ENCODE measurements around the gene CPAMD8. TPM values are rescaled to one million over a fixed set of nuclear protein-coding genes. Genes with fewer than 3 reads are reported as not detected.
A peak's percentile ranks its signal among the peaks of the same experiment; 100 is the strongest.

Gene CPAMD8
- 1 to 10 TPM in 4 of 6 experiments, under 1 TPM in 2; 0.90 to 1.8 (median 1.2) TPM for total RNA-seq
- long read RNA-seq = 0 reads

DNA sequence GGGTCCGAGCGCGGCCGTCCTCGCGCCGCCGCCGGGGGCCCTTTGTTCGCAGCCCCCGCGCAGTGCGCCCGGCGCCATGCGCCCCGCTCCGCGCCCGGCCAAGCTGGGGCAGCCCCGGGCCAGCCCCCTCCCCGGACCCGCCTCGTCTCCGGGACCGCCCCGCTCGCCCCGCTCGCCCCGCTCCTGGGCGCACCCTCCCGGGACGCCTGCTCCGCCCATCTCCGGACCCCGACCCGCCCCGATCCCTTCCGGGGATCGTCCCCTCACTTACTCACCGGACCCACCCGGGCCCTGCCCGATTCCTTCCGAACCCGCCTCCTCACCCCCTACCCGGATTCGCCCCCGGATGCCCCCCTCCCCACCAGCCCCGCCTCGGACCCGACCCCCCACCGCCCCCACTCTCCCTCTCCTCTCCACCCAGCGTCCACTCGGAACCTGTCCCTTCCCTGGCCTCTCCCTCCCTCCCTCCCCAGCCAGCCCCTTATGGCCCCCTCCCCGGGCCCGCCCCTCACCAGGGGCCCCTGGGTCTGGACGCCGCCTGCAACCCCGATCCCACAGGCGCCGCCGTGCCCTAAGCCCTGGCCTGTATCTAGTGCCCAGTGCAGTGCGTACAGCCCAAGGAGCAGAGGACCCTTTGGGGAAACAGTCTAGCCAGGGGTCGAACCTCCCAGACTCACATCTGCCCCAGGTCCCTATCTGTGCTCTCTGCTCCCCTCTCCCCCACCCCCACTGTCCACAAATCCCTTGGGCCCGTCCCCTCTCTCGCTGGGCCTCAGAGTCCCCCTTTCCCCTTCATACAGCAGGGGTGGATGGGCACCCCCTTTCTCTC is at the start of gene CPAMD8:
TSS of gene CPAMD8 (minus strand) at position 105 of the 829 bp plus-strand sequence. CDS start 168 bp downstream, outside the sequence.
- no peaks in the 10 kb centered on the region for H3K27me3 ChIP-seq
- H3K4me1 ChIP-seq = no peaks in the 10 kb centered on the region
- intact Hi-C loops (cut with DNase I) = no loop called here
- no peak within 1 kb of the TSS for H3K27ac ChIP-seq
- peak within 1 kb of the TSS in 1 of 3 donors; percentile 19 for H3K4me3 ChIP-seq
- no peak for DNase-seq
- no peaks in the 10 kb centered on the region for H3K36me3 ChIP-seq
- ATAC-seq = peak in 1 of 4 donors; percentile 12
- 3% methylated on average over 22 of the region's 67 CpGs for WGBS (ENCODE audit: insufficient coverage, low coverage, low lambda C conversion rate, missing lambda C conversion rate)
- H3K9me3 ChIP-seq = no peaks in the 10 kb centered on the region
- TF ChIP-seq, protein P1, sequence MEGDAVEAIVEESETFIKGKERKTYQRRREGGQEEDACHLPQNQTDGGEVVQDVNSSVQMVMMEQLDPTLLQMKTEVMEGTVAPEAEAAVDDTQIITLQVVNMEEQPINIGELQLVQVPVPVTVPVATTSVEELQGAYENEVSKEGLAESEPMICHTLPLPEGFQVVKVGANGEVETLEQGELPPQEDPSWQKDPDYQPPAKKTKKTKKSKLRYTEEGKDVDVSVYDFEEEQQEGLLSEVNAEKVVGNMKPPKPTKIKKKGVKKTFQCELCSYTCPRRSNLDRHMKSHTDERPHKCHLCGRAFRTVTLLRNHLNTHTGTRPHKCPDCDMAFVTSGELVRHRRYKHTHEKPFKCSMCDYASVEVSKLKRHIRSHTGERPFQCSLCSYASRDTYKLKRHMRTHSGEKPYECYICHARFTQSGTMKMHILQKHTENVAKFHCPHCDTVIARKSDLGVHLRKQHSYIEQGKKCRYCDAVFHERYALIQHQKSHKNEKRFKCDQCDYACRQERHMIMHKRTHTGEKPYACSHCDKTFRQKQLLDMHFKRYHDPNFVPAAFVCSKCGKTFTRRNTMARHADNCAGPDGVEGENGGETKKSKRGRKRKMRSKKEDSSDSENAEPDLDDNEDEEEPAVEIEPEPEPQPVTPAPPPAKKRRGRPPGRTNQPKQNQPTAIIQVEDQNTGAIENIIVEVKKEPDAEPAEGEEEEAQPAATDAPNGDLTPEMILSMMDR (IDR thresholded peaks at IDR 0.05) = no peak
- no peak for TF ChIP-seq POLR2A (IDR thresholded peaks at IDR 0.05)

DNA sequence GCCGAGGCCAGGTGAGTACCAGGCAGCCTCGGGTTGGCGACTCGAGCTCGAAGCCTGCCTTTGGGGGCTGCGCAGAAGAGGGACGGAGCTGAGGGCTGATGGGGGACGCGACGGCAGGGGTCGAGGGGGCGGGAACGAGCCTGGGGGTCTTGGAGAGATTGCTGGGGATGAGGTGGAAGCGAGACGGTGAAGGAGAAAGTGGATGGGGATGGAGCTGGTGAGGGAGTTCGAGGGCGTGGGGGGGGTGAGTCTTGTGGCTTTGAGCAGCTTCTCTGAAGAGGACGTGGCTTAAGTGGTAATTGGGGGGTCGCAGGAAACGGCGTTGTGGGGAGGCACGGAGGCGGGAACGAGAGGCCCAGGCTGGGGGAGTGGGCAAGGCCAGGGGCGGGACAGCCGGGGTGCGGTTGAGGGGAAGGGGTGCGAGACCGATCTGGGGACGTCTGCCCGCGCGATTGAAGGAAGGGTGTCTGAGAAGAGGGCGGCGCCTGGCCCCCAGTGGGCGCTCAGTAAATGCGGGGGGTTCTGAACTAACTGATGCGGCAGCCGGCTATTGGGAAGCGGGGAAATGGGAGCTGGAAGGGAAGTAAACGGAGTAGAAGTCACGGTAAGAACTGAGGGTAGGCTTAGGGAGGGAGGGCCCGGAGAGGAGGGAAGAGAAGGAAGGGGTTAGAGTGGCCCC is 49.4 kb upstream of the CPAMD8 start:
- Histone ChIP-seq H3K9me3 (no peaks in the 10 kb centered on the region), H3K4me1 (peaks cover 0 to 44% (median 18%) of the 10 kb centered on the region in 4 donors), H3K27me3 (no peaks in the 10 kb centered on the region), H3K27ac (peak overlapping the region; percentile 15 to 73 (median 51)), H3K4me3 (peak overlapping the region; percentile 61 to 71 (median 64)), H3K36me3 (peaks cover 0 to 3% (median 0%) of the 10 kb centered on the region in 4 donors)
- under 1% methylated on average over 43 of the region's 43 CpGs for WGBS (ENCODE audit: insufficient coverage, low coverage, low lambda C conversion rate, missing lambda C conversion rate)
- TF ChIP-seq POLR2A (IDR thresholded peaks at IDR 0.05) = no peak
- TF ChIP-seq, protein P1 (IDR thresholded peaks at IDR 0.05) = no peak
- intact Hi-C loops (cut with DNase I) = no loop called here
- DNase-seq (peak; percentile 59 to 66 (median 62)), ATAC-seq (no peak)

DNA sequence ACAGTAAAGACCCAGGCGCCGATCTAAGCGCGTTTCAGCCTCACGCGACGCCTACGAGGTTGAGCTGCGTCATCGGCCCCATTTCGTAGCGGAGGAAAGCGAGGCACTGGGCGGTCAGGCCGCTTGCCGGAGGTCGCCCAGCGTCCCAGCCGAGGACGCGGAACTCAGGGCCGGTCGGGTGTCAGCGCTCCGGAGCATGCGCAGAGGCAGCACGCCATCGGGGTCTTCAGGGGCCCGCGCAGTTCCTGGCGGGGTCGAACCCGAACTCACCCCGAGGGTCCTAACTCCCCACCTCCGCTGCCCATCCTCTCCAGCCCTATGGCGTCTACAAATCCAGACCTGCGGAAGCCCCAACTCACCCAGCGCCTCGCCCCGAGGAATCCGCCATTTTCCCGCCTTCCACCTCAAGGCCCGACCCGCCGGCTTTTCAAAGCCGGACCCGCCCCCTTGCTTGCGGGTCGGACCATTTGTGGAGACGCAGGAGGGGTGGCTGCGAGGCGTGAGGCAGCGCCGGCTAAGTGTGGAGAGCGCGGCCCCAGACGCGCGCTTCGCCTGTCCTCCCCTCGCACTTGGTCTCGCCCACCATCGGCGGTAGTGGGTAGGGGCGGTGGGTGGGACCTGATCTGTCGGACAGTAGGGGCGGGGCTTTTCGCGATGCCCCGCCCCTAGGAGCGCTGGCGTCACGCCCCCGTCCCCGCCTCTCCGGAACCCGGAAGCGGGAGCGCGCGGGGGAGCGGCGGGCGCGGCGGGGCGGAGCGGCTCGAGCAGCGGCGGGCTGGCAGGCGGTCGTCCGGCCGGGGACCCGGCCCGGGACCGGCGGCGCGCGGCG is 48.6 kb upstream of the CPAMD8 start, which contains the start of the genes HAUS8 and MYO9B:
TSS of gene HAUS8 (minus strand) at position 418 of the 829 bp plus-strand sequence. CDS start at position 388, 30 bp downstream.
TSS of gene MYO9B (plus strand) at position 743 of the 829 bp plus-strand sequence. CDS start 25,941 bp downstream, outside the sequence.
- Histone ChIP-seq H3K27ac (peak within 1 kb of the TSS; percentile 64 to 78 (median 64)), H3K36me3 (peaks cover 0 to 3% (median 0%) of the 10 kb centered on the region in 4 donors), H3K27me3 (no peaks in the 10 kb centered on the region), H3K9me3 (no peaks in the 10 kb centered on the region), H3K4me1 (peaks cover 0 to 51% (median 21%) of the 10 kb centered on the region in 4 donors), H3K4me3 (peak within 1 kb of the TSS; percentile 71 to 94 (median 83))
- DNase-seq (peak; percentile 99 to 100 (median 100)), ATAC-seq (peak; percentile 95 to 98 (median 96))
- intact Hi-C loops (cut with DNase I) = no loop called here
- under 1% methylated on average over 59 of the region's 103 CpGs for WGBS (ENCODE audit: insufficient coverage, low coverage, low lambda C conversion rate, missing lambda C conversion rate)
- TF ChIP-seq, protein P1 (IDR thresholded peaks at IDR 0.05) = no peak
- TF ChIP-seq POLR2A (IDR thresholded peaks at IDR 0.05) = peak; percentile 58

DNA sequence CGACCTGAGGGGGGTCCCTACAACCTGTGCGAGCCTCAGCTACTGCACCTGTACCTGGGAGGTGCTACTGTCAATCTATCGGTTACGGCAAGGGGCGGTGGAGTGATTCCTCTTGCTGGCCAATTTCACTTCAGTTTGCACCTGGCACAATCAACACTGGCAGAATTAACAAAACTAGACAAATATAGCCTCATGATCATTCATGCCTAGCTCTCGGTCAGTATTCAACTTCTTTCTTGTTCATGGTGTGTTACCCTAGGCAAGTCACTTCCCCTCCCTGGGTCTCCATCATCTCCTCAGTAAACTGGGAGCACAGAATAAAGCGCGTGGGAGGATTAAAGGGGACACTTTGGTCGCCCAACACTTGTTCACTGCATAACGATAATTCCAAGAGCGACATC is 48.0 kb upstream of the CPAMD8 start:
- peaks cover 0 to 3% (median 0%) of the 10 kb centered on the region in 4 donors for H3K36me3 ChIP-seq
- peak overlapping the region; percentile 64 to 78 (median 64) for H3K27ac ChIP-seq
- DNase-seq (no peak), ATAC-seq (no peak)
- TF ChIP-seq POLR2A (IDR thresholded peaks at IDR 0.05) = no peak
- TF ChIP-seq, protein P1 (IDR thresholded peaks at IDR 0.05) = no peak
- H3K4me1 ChIP-seq = peaks cover 0 to 52% (median 21%) of the 10 kb centered on the region in 4 donors
- 2% methylated on average over 6 of the region's 11 CpGs for WGBS (ENCODE audit: insufficient coverage, low coverage, low lambda C conversion rate, missing lambda C conversion rate)
- H3K9me3 ChIP-seq = no peaks in the 10 kb centered on the region
- peak overlapping the region; percentile 71 to 94 (median 83) for H3K4me3 ChIP-seq
- H3K27me3 ChIP-seq = no peaks in the 10 kb centered on the region
- intact Hi-C loops (cut with DNase I) = no loop called here

Data from right lobe of liver (tissue), 6 donors.